Testis (tissue), 2 donors: ENCODE data around the gene C12orf42.

ENCODE experiments used
- POLR2A ChIP-seq: fragments of 450-650 bp; IDR thresholded peaks from one replicate; pipeline ENCODE4 v1.6.1; 2017; ENCODE audit warnings: antibody characterized with exemption, mild to moderate bottlenecking, moderate library complexity
- TF ChIP-seq, protein P1 (sequence below), 3 experiments: fragments of 450-650 bp in 2 of 3; fragments of 200-600 bp in 1 of 3; sonication (generic) in 1 of 3; IDR thresholded peaks; one replicate each; pipeline ENCODE4 v1.5.1; 2016 to 2019; ENCODE audit warnings: antibody characterized with exemption in 3 of 3, mild to moderate bottlenecking in 2 of 3, moderate library complexity in 1 of 3

DNA sequence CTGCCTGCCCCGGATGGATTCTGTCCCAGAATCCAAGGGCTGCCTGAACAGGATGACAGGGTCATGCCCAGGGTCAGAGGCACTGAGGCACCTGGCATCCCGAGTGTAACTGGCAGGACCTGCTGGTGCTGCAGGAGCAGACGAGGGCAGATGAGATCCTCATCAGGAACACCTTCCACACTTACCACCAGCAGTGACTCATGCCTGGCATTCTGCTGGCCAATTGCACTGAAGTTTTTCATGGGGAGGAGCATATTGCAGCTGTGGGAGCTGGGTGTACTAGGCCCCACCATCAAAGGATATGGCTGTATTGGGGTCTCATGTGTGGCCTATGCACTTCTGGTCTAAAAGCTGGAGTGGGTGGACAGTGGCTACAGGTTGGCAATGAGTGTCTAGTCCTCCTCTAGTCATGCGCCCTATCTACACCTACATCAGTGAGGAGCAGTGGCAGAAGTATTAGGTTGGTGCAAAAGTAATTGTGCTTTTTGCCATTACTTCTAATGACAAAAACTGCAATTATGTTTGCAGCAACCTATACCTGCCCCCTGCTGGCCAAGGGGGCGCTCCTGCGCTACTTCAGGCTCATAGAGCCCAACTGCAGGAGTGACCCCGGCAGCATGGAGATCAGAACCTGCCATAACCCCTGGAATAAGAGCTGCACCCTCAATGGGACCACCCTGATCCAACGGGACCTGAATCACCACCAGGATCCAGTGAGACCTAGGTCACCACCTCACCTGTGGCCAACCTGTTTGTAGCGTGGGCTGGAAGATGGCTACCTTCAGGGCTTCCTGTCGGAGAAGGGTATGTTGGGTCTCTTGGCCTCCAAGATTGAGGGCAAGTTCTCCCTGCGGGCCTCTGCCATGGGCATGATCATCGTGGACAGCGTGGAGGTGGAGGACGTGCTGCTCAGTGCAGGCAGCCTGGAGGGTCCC is 8.0 kb upstream of the C12orf42 start:
- TF ChIP-seq, protein P1, sequence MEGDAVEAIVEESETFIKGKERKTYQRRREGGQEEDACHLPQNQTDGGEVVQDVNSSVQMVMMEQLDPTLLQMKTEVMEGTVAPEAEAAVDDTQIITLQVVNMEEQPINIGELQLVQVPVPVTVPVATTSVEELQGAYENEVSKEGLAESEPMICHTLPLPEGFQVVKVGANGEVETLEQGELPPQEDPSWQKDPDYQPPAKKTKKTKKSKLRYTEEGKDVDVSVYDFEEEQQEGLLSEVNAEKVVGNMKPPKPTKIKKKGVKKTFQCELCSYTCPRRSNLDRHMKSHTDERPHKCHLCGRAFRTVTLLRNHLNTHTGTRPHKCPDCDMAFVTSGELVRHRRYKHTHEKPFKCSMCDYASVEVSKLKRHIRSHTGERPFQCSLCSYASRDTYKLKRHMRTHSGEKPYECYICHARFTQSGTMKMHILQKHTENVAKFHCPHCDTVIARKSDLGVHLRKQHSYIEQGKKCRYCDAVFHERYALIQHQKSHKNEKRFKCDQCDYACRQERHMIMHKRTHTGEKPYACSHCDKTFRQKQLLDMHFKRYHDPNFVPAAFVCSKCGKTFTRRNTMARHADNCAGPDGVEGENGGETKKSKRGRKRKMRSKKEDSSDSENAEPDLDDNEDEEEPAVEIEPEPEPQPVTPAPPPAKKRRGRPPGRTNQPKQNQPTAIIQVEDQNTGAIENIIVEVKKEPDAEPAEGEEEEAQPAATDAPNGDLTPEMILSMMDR (IDR thresholded peaks at IDR 0.05) = peak; percentile 55 to 68 (median 68)
- TF ChIP-seq POLR2A = no peak
